Transverse colon (tissue), 4 donors: Measurements from ENCODE around the gene DNAH11. TPM values are rescaled to one million over a fixed set of nuclear protein-coding genes. Genes with fewer than 3 reads are reported as not detected.

Experiments used
- DNase-seq: peaks from one replicate; pipeline ENCODE4 v3.0.0-alpha.2; 2019
- H3K27ac ChIP-seq, 4 donors: fragments of 200-600 bp; sonication (generic); 2 replicates each; pipeline ENCODE4 v1.5.1; 2016 to 2018; ENCODE audit warnings: inconsistent platforms in 4 of 4
- H3K27me3 ChIP-seq: fragments of 200-600 bp; sonication (generic); 2 replicates; pipeline ENCODE4 v1.5.1; 2017; ENCODE audit warnings: inconsistent platforms
- H3K36me3 ChIP-seq, 4 donors: fragments of 200-600 bp; sonication (generic); 2 replicates each; pipeline ENCODE4 v1.5.1; 2017 to 2019; ENCODE audit warnings: inconsistent platforms in 4 of 4
- H3K4me1 ChIP-seq, 4 donors: fragments of 200-600 bp; sonication (generic); 2 replicates each; pipeline ENCODE4 v1.5.1; 2017 to 2020; ENCODE audit warnings: inconsistent platforms in 4 of 4
- H3K4me3 ChIP-seq, 4 donors: fragments of 200-600 bp; sonication (generic); 1 replicate in 1 of 4; 2 replicates in 3 of 4; pipeline versions ENCODE4 v1.5.1 to v1.6.1; 2017 to 2019; ENCODE audit warnings: inconsistent platforms in 4 of 4
- H3K9me3 ChIP-seq, 2 donors: fragments of 200-600 bp; sonication (generic); 2 replicates each; pipeline ENCODE4 v1.5.1; 2017 to 2019; ENCODE audit warnings: inconsistent platforms in 2 of 2
- CTCF ChIP-seq, 5 experiments: fragments of 200-600 bp in 3 of 5; fragments of 450-650 bp in 2 of 5; sonication (generic) in 3 of 5; IDR thresholded peaks; 1 replicate in 2 of 5; 2 replicates in 3 of 5; pipeline ENCODE4 v1.5.1; 2016 to 2017; ENCODE audit warnings: antibody characterized with exemption in 5 of 5, inconsistent platforms in 3 of 5, mild to moderate bottlenecking in 2 of 5, moderate library complexity in 1 of 5
- EP300 ChIP-seq: sonication (generic); formaldehyde crosslinking; IDR thresholded peaks from one replicate; pipeline ENCODE4 v1.6.1; 2017; ENCODE audit warnings: antibody characterized with exemption, low read depth
- POLR2A ChIP-seq: fragments of 450-650 bp; IDR thresholded peaks from one replicate; pipeline ENCODE4 v1.6.1; 2016; ENCODE audit warnings: antibody characterized with exemption, mild to moderate bottlenecking, moderate library complexity
- POLR2AphosphoS5 ChIP-seq, 3 donors: sonication (generic); formaldehyde crosslinking; IDR thresholded peaks; one replicate each; pipeline ENCODE4 v1.6.1; 2016; ENCODE audit warnings: antibody characterized with exemption in 3 of 3
- WGBS, 2 donors: methylation state at CpG; one replicate each; pipeline ENCODE4 v1.1.5; 2018; ENCODE audit warnings: low coverage in 1 of 2; 5-methylcytosine and 5-hydroxymethylcytosine counted together
- in situ Hi-C, 4 donors: fragments of 200-750 bp; cut with MboI; loops; one replicate each; pipeline versions ENCODE4 v1.15.0 to v1.15.1; 2017; ENCODE audit warnings: low sequenced_read_pairs in 3 of 4, low pct_ligation_motif_present in 1 of 4, low pct_unique_long_range_greater_than_20kb in 1 of 4
- intact Hi-C: fragments of 100-400 bp; cut with DNase I; formaldehyde crosslinking; loops from one replicate; pipeline ENCODE4 v1.15.1; 2023; ENCODE audit warnings: low total_unique reads
- total RNA-seq, 4 donors: library from RNA; depleted of rRNA; stranded (reverse); fragments of >200 nt; gene quantifications; one replicate each; pipeline ENCODE4 v1.1.0, GENCODE V29; 2016

Gene DNAH11
- total RNA-seq, 4 donors from 2014 or later = under 0.01 to 0.16 TPM; not detected in 2

DNA sequence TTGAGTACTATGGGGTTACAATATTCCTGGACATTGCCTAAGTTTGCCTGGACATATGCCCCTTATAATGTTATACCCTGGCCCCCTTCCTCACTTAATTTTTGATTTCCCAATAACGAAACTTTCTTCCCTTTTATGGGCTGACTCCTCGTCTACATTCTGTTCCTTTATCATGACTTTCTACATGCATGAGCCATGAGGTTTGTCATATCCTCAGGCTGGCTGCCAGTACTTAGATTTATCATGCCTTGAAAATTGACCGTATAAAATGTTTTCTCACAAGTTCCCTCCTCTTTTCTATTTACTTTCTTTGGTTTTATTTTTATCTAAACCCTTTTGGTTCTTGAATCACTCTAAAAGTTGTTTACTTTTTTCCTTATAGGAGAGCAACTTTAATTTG, 4.7 kb downstream of the DNAH11 start:
- H3K36me3 ChIP-seq = no peaks in the 10 kb centered on the region
- intact Hi-C loops = no loop called here
- in situ Hi-C loops = no loop called here
- TF ChIP-seq CTCF (IDR thresholded peaks at IDR 0.05) (no peak), POLR2AphosphoS5 (IDR thresholded peaks at IDR 0.05) (no peak), POLR2A (no peak)
- no peak for DNase-seq
- no peak overlapping the region for H3K27ac ChIP-seq
- peaks cover 49% of the 10 kb centered on the region for H3K27me3 ChIP-seq
- H3K9me3 ChIP-seq = no peaks in the 10 kb centered on the region
- H3K4me3 ChIP-seq = no peak overlapping the region
- WGBS, 2 donors = 53 to 65% methylated on average over 3 of the region's 3 CpGs
- peaks cover 0 to 20% (median 12%) of the 10 kb centered on the region in 4 donors for H3K4me1 ChIP-seq

- Histone ChIP-seq H3K27ac (no peak overlapping the region), H3K4me1 (peaks cover 0 to 10% (median 5%) of the 10 kb centered on the region in 4 donors), H3K36me3 (no peaks in the 10 kb centered on the region), H3K27me3 (peaks cover 39% of the 10 kb centered on the region), H3K4me3 (no peak overlapping the region), H3K9me3 (no peaks in the 10 kb centered on the region)
- intact Hi-C loops (no loop called here), in situ Hi-C loops (no loop called here)
- DNase-seq = no peak
- no peak for TF ChIP-seq POLR2A
- TF ChIP-seq EP300 = no peak
- TF ChIP-seq CTCF (IDR thresholded peaks at IDR 0.05) = no peak
- TF ChIP-seq POLR2AphosphoS5 (IDR thresholded peaks at IDR 0.05) = no peak
- WGBS, 2 donors = 81 to 84% methylated on average over 3 of the region's 3 CpGs
These were observed 5.7 kb downstream of the DNAH11 start for GRCh38 chr7:21548491-21548890.

GRCh38 chr7:21550076-21550475, 7.2 kb downstream of the DNAH11 start:
- Histone ChIP-seq H3K4me3 (no peak overlapping the region), H3K4me1 (no peaks in the 10 kb centered on the region), H3K27me3 (peaks cover 24% of the 10 kb centered on the region), H3K27ac (no peak overlapping the region), H3K36me3 (no peaks in the 10 kb centered on the region), H3K9me3 (no peaks in the 10 kb centered on the region)
- no peak for TF ChIP-seq POLR2AphosphoS5 (IDR thresholded peaks at IDR 0.05)
- TF ChIP-seq CTCF (IDR thresholded peaks at IDR 0.05) = no peak
- no peak for TF ChIP-seq POLR2A
- TF ChIP-seq EP300 = no peak
- intact Hi-C loops (no loop called here), in situ Hi-C loops (no loop called here)
- 81 to 85% methylated on average over 2 to 3 of the region's 3 CpGs for WGBS, 2 donors
- DNase-seq = no peak

GRCh38 chr7:21550821-21551531, 8.1 kb downstream of the DNAH11 start:
- Histone ChIP-seq H3K27ac (no peak overlapping the region), H3K27me3 (peaks cover 15% of the 10 kb centered on the region), H3K36me3 (no peaks in the 10 kb centered on the region), H3K4me3 (no peak overlapping the region), H3K4me1 (no peaks in the 10 kb centered on the region), H3K9me3 (no peaks in the 10 kb centered on the region)
- intact Hi-C loops (no loop called here), in situ Hi-C loops (no loop called here)
- TF ChIP-seq CTCF (IDR thresholded peaks at IDR 0.05) (no peak), POLR2A (no peak), EP300 (no peak), POLR2AphosphoS5 (IDR thresholded peaks at IDR 0.05) (no peak)
- 61 to 62% methylated on average over 6 of the region's 6 CpGs for WGBS, 2 donors
- no peak for DNase-seq
